ENCODE measurements around the gene UMODL1.

Gene UMODL1

DNA sequence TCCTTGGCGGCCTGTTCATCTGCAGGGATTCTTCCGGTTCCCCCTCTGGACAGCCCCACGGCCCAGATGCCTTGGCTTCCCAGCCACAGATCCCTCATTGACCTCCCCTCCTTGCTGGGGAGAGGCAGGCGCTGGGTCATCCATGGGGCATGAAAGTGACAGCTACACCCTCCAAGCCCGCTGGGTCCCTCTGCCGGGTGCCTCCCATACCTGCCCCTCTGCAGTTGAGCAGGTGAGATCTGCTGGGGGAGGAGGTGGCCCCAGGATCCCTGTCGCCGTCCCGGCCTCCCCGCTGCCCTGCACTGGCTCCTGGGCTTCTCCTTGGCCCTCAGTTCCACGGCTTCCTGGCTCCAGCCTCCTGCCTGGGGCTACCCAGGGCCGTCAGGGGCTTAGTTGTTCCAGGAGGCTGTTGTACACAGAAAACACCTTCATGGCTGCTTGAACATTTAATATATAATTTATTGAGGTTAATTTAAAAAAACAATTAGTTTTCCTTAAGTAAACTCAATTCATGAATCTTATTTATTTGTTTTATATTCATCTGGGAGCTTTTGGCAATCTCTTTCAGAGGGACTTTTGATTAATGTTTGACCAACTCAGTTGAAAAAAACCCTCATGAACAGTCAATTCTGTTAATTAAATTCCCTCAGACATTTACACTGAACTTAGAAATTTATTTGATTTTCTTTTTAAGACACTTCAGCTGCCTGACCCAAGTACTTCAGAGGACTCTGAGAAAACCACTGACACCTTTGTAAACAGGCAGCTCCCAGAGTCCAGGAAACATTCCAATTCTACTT, 80.2 kb downstream of the UMODL1 start:
- no peak for DNase-seq (ENCODE audit: low read depth)

DNA sequence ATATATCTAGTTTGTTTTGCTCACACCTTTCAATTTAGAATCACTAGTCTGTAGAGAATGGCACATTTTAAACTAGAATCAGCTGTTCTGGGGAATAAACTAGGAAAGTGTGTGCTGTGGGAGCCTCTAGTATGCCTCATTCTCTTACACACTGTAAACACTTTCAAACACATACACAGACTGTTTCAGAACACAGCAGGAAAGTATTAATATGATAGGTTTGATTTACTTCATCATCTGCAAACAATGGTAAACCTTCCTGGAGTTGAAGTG, 80.8 kb downstream of the UMODL1 start:
- no peak for DNase-seq (ENCODE audit: low read depth)

DNA sequence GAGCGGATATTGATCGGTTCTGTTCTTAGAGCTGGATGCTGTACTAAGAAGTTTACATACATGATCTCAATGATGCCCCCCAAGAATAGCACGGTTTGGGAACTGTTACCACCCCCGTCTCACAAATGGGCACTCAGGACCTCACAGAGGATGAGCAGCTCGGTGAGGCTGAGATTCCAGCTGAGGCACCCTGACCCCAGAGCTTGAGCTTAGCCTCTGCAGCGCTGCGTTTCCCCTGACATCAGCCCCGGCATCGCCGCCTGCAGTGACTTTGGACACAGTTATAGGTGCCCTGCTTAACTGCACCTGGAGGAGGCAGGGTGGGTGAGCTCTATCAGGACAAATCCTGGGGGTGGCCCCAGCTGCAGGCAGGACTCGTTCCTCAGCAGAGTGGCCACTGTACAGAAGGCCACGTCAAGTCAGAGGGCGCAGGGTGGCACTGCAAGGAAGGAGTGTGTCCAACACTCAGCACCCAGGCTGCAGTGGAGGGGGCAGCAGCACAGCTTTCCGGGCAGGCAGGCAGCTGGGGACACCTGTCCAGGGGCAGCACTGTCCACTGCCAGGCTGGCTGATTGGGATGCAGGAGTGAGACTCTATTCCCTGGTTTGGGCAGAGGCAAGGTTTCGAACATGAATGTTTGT, 82.0 kb downstream of the UMODL1 start:
- no peak for DNase-seq (ENCODE audit: low read depth)

DNA sequence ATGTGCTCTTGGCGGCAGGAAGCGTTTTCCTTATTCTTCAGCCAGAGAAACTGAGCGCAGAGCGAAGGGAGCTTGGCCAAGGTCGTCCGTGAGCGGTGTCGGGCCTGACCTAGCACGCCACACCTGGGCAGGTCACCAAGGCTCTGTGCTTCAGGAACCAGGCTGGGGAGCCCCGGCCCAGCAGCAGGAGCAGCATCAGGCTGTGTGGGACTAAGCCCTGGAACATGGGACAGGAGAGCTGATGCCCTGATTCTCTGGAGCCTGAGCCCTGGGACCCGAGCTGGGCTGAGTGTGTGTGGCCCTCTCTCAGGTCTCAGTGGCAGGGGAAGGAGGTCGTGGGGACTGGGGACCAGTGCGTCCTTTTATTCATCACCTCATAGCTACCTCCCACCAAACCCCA, 82.6 kb downstream of the UMODL1 start:
- DNase-seq (ENCODE audit: low read depth), result no peak

DNA sequence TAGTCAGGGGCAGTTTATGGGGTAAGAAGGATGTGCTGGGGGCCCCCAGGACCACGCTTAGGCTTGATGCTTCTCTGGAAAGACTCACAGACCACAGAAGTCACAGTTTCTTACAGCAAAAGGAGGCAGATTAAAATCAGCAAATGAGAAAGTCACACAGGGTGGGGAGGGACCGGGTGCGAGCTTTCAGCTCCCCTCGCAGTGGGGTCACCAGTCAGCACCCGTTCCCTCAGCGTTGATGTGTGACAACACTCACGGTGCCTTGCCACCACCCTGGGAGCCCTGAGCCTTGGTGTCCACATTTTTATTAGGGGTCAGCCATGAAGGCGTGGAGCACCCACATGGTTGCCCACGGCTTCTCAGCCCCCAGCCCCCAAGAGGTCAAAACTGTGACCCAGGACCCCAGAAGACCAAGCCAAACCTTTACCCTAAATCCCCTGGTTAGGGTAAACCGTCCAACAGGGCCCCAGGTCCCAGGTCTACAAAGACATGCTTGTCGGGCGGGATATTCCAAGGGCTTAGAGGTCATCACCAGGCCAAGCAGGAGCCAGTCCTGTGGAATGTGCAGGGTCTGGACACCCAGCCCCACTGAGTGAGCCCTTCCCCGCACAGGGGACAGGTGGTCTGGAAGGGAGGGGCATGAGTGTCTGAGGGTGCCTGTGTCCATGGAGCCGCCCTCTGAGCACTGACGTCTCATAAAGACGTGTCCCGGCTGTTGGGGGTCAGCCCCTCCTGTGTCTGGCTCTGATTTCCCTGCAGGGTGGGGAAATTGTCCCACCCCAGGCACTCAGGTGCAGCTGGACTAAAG, 83.3 kb downstream of the UMODL1 start:
- DNase-seq (ENCODE audit: low read depth), result no peak

DNA sequence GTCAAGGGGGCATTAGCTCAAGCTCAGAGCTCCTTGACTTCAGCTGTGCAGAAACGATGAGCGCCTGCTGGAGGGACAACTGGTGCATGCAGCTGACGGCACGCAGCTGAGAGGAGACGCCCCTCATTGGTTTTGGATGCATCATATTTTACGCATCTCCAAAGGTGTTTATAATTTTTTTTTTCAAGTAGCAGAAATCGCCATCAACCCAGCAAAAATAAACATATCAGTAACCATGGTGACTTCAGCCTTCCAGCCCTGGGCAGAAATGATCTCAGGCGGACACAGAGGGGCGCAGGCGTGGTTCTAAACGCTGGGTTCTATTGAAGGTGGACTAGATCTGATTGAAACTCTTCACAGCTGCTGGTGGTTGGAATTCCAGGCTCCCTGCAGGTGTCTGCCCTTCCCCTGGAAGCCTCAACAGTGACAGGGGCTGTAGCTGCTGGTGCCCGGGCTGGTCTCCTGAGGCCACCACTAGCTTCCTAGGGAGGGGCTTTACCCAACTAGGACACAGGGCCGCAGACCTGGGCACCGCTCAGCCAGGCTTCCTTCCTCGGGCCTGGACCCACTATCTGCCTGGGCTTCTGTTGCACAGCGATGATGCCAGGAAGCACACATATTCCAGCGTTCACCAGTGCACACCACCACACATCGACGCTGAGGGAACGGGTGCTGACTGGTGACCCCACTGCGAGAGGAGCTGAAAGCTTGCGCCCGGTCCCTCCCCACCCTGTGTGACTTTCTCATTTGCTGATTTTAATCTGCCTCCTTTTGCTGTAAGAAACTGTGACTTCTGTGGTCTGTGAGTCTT, 84.1 kb downstream of the UMODL1 start:
- no peak for DNase-seq (ENCODE audit: low read depth)

DNA sequence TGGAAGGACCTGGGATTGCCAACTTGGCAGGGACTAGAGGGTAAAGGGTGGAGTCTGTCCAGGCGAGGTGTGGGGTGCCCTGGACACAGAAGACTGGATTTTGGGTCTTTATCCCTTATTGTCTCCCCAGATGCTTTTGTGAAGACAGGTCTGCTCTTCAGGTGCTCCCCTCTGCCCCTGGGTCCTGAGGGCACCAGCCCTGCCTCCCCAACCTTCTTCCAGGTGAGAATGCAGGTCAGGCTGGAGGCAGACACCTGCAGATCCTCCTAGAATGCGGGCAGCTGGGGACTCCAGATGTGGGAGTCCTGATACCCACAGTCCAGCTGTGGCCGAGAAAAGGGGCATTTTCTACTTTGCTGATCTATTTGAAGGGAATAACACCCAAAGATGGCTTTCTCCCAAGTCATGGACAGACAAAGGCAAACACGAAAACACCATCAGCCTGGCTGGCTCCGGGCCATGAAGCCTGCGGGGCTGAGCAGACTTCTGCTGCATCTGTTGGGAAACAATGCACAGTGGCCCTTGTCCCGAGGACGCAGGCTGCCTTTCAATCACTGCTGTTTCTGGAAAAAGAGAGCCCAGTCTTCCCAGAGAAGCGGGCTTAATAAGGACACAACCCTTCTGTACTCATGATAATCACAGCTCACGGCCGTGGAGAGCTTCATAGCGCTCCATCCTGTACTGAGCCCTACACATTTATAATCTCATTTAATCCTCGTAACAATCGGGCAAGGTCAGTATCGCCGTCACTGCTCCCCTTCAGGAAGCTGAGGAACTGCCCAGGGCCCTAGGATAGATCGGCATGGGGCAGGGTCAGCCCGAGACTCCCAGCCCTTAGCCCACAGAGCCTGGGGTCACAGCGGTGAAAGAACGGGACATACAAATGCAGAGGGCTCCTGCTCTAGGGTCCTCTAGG, 85.8 kb downstream of the UMODL1 start:
- DNase-seq (ENCODE audit: low read depth), result no peak

DNA sequence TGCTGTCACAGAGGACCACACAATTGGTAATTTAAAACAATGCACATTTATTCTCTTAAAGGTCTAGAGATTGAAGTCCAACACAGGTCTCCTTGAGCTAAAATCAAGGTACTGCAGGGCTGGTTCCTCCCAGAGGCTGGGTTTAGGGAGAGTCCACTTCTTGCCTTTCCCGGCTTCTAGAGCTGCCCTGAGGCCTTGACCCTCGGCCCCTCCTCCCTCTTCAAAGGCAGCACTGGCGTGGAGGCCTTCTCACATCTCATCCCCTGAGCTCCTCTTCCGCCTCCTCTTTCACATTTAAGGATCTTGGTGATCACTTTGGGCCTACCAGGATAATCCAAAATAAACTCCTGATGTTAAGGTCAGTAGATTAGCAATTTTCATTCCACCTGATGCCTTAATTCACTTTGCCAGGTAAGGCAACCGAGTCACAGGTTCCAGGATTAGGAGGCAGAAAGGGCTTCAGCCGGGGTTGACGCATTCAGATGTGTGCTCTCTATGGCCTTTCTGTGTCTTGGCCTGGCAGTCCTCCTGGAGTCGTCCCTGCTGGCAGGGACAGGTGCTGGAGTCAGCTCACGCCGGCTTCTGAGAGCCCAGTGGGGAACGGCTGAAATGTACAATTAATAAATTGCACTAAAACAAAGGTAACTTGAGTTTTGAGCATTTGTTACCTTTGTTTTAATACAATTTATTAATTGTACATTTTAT, 86.6 kb downstream of the UMODL1 start:
- DNase-seq (ENCODE audit: low read depth), result no peak

DNA sequence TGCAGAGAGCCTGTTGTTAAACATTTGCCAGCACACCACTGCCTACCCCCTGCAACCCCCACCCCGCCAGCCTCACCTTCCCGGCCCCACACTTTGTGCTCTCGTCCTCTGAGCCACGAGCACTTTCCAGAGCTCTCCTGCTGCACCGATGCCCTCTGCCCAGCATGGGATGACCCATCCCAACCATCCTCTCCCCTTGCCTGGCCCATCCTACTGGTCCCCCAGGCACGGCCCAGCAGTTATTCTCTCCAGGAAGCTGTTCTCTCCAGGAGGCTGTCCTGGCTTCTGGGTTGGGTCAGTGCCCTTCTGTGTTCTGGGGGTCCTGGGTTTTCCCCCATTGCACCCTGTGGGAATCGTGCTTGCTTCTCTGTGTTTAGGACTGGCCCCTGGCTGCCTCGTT, 87.7 kb downstream of the UMODL1 start:
- no peak for DNase-seq (ENCODE audit: low read depth)

DNA sequence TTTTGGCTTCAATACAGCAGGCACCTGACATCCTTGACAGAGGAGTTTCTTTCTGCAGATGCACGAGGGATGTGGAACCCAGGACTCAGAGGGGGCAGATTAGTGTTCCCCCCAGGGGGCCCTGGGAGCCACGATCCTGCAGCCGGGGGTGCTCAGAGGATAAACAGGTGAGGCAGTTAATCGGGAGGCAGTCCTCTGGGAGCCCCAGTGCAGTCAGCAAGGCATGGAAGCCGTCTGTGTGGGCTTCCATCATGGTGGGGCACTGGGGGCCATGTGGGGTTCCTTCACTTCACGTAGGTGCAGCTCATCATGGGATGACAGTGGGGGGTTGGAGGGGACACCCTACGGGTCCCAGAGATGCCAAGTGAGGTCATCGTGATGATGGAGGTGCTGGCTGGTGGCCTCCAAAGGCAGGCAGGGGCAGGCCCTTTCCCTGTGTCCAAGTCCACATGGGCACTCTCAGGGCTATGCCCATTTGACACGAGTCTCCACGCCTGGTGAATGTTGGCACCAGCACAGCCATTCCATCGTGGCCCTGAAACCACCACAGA, 88.5 kb downstream of the UMODL1 start:
- no peak for DNase-seq (ENCODE audit: low read depth)

DNA sequence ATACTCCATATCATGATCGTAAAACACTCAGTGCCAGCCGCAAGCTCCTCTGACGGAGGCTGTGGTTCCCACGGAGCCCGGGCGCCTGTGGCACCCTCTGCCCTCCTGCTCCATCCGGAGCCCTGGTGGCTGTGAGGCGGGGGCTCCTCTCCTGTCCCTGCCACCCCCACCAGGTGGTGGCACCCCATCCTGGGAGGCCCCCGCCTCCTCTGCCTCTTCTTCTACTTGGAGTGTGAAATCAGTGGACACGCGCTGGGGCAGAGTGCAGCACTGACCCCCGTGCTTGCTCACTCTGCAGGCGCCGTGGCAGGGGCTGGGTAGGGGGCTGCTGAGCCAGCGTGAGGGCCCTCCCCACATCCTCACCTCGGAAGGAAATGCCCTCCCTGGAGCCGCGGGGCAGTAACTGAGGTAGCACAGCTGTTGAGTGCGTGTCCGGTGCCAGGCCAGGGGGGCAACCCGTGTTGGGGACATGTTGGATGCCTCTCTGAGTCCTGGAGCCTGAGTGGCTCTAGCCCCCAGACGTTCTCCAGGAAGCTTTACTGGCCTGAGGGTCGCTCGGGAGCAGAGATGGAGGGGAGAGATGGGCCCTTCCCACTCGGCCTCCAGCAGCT, 89.1 kb downstream of the UMODL1 start:
- DNase-seq (ENCODE audit: low read depth), result no peak

DNA sequence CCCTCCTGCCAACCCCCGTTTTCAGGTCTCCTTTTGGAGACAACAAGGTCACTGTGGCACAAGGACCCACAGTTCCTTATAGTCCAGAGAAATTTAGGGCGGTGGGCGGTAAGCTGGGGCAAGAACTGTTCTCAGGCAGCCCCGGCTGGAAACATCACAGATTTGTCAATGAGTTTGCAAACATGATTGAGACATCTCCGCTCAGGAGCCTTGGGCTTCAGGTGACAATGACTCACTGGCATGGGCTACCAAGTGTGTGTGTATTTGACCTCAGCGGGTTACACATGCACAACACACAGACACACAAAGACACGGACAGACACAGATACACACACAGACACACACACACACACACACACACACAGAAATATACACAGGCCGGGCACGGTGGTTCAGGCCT, 89.6 kb downstream of the UMODL1 start:
- no peak for DNase-seq (ENCODE audit: low read depth)

DNA sequence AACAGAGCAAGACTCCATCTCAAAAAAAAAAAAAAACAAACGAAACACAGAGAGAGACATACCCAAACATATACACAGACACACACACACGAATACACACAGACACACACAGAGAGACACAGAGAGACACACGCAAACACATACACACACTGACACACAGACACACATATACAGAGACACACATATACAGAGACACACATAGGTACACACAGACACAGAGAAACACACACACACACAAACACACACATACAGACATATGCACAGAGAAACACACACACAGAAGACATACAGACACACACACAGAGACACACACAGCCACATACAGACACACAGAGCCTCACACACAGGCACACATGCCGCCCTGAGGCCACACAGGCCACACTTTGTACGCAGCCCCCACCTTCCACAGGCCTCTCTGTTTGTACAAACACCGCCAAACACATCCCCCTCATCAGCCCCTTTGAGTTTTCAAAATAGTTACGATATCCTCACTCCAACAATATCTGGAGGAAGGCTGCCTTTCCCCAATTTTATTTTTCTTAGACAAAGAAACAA, 90.4 kb downstream of the UMODL1 start:
- DNase-seq (ENCODE audit: low read depth), result no peak

DNA sequence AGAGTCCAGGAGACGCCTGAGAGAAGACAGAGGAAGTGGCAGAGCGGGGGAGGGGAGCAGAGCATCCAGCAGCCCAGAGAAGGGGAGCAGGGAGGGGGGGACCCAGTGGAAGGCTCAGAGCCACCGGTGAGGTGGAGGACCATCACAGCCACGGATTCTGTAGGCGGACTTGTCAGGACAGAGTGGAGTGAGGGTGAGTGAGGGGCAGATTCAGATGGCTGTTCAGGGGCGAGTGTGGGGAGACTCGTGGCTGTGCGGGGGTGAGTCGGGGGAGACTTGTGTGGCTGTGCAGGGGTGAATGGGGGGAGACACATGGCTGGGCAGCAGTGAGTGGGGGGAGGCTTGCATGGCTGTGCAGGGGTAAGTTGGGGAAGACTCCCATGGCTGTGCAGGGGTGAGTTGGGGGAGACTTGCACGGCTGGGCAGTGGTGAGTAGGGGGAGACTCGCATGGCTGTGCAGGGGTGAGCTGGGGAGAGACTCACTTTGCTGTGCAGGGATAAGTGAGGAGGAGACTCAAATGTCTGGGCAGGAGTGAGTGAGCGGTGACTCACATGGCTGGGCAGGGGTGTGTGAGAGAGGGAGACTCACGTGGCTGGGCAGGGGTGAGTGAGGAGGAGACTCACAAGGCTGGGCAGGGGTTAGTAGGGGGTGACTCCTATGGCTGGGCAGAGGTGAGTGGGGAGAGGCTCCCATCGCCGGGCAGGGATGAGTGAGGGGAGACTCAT, 91.0 kb downstream of the UMODL1 start:
- no peak for DNase-seq (ENCODE audit: low read depth)

DNA sequence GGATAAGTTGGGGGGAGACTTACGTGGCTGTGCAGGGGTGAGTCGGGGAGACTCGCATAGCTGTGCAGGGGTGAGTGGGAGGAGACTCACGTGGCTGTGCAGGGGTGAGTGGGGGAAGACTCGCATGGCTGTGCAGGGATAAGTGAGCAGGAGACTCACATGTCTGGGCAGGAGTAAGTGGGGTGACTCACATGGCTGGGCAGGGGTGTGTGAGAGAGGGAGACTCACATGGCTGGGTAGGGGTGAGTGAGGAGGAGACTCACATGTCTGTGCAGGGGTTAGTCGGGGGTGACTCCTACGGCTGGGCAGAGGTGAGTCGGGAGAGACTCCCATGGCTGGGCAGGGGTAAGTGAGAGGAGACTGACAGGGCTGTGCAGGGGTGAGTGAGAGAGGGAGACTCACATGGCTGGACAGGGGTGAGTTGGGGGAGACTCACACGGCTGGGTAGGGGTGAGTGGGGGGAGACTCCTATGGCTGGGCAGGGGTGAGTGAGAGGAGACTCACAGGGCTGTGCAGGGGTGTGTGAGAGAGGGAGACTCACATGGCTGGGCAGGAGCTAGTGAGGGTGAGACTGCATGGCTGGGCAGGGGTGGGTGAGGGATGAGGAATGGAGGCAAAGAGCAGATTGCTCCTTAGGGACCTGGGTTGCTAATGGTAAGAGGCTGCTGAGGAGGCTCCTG, 91.9 kb downstream of the UMODL1 start:
- no peak for DNase-seq (ENCODE audit: low read depth)

DNA sequence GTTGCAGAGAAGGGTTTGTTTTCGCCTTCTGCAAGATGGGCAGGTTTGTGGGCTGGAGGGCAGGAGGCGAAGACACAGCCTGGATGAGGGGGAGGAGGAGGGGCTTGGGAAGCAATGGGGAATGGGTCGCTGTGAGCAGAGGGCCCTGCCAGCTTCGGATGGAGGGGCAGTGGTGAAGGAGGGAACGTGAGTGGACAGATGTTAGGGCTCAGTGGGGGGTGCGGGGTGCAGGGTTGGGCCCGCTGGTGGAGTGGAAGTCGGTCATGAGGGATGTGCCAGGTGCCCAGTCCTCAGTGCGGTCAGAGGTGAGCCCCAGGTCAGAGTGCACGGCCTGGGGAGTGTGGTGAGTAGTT, 92.4 kb downstream of the UMODL1 start:
- DNase-seq (ENCODE audit: low read depth), result no peak

DNA sequence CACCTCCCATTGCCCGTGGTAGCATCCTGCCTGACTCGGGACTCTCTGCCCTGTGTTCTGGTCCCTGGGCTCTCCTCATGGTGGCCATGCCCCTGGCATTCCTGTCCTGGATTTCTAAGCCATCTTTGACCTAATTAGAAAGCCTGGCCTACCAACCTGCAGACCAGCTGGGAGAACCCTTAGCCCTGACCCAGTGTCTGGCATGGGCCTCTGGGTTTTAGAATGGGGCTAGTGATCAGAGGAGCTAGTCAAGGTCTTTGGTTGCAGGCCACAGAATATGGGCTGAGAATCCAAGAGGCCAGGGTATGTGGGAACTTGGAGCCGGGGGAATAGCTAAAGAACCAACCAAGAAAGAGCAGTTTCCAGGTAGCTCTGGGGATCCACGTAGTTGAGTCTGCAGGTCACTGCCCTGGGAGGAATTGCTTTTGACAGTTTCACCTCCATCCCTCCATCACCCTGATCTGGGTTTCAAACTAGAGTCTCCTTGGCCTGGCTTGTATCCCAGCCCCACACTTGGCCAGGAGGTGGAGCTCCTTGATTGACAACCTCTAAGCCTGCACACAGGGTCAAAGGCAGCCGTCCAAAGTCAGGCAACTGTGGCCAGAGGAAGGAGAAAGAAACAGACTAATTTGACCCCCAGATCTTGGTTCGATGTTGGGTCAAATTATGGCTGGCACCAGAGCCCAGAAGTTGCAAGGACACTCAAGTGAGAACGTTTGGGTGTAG, 93.1 kb downstream of the UMODL1 start:
- DNase-seq (ENCODE audit: low read depth), result no peak

DNA sequence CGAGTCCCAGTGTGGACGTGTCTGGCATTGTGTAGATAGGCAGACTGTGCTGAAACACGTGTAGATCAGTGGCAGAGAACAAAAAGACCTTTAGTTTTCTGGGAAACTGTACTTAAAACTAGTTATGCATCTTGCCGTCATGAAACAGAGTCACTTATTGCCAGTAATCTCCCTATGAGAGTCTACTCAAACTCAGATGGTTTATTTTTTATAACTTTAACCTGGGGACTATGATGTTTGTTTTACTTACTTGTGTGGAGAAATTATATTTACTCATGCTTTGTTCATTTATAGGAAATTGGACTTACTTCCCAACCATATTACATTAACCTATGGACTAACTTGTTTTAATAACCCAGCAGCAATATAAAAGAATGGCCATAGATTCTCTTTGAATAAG, 93.7 kb downstream of the UMODL1 start:
- DNase-seq (ENCODE audit: low read depth), result no peak
